GM12878 (cell line): ENCODE measurements around the gene CLCN2.

Source experiments
- CBX3 ChIP-seq: fragments of 200-600 bp; sonication (generic); IDR thresholded peaks from 2 replicates; pipeline ENCODE4 v1.6.1; 2016; ENCODE audit warnings: low read depth, borderline replicate concordance
- DPF2 ChIP-seq: fragments of 450-650 bp; IDR thresholded peaks from 2 replicates; pipeline ENCODE4 v1.6.1; 2017; ENCODE audit warnings: mild to moderate bottlenecking
- ETV6 ChIP-seq, 2 experiments: fragments of 450-650 bp in 1 of 2; IDR thresholded peaks in 1 of 2; conservative IDR thresholded peaks in 1 of 2; 2 replicates each; pipeline ENCODE4 v1.6.1; 2014; ENCODE audit warnings: antibody characterized with exemption in 1 of 2, borderline replicate concordance in 1 of 2, low read depth in 1 of 2, mild to moderate bottlenecking in 1 of 2, moderate library complexity in 1 of 2
- JUND ChIP-seq: IDR thresholded peaks from 2 replicates; pipeline ENCODE4 v1.6.1; 2012; ENCODE audit warnings: low read depth, mild to moderate bottlenecking, low read length, improper control_type of control experiment, moderate library complexity
- NR2C2 ChIP-seq: IDR thresholded peaks from 2 replicates; pipeline ENCODE4 v1.6.1; 2011; ENCODE audit warnings: borderline replicate concordance, low read depth; ENCODE audit not compliant: control insufficient read depth, insufficient read length
- POLR2A ChIP-seq: IDR thresholded peaks from 2 replicates; pipeline ENCODE4 v1.6.1; 2011; ENCODE audit warnings: low read depth, mild to moderate bottlenecking, low read length
- RAD51 ChIP-seq: fragments of 450-650 bp; IDR thresholded peaks from 2 replicates; pipeline ENCODE4 v1.6.1; 2016; ENCODE audit warnings: moderate library complexity, mild to moderate bottlenecking, inconsistent platforms
- SMC3 ChIP-seq: IDR thresholded peaks from 2 replicates; pipeline ENCODE4 v1.6.1; 2011; ENCODE audit warnings: low read length, improper control_type of control experiment, borderline replicate concordance
- SPI1 ChIP-seq: IDR thresholded peaks from 2 replicates; pipeline ENCODE4 v1.6.1; 2011; ENCODE audit warnings: low read depth, mild to moderate bottlenecking, low read length, moderate library complexity, borderline replicate concordance; ENCODE audit not compliant: insufficient read depth
- TCF12 ChIP-seq: IDR thresholded peaks from 2 replicates; pipeline ENCODE4 v1.6.1; 2011; ENCODE audit warnings: low read depth, mild to moderate bottlenecking, low read length
- TF ChIP-seq, protein P1 (sequence below): fragments of 450-650 bp; conservative IDR thresholded peaks from 2 replicates; pipeline ENCODE4 v1.6.1; 2017; ENCODE audit warnings: mild to moderate bottlenecking, moderate library complexity
- TF ChIP-seq, protein P2 (sequence below), 3 experiments: IDR thresholded peaks in 2 of 3; conservative IDR thresholded peaks in 1 of 3; 2 replicates each; pipeline ENCODE4 v1.5.1; 2011; ENCODE audit warnings: low read depth in 3 of 3, low read length in 3 of 3, mild to moderate bottlenecking in 3 of 3, control low read depth in 2 of 3, moderate library complexity in 2 of 3, inconsistent platforms in 1 of 3, mixed read lengths in 1 of 3; ENCODE audit not compliant: control insufficient read depth in 2 of 3, insufficient read depth in 1 of 3; ENCODE audit errors: extremely low read depth in 1 of 3
- TF ChIP-seq, protein P3 (sequence below): IDR thresholded peaks from 2 replicates; pipeline ENCODE4 v1.6.1; 2011; ENCODE audit warnings: low read depth, low read length, improper control_type of control experiment, borderline replicate concordance
- TF ChIP-seq, protein P4 (sequence below): fragments of 450-650 bp; IDR thresholded peaks from 2 replicates; pipeline ENCODE4 v1.6.1; 2018; ENCODE audit warnings: mild to moderate bottlenecking, low read depth, moderate library complexity; ENCODE audit not compliant: partially characterized antibody

DNA sequence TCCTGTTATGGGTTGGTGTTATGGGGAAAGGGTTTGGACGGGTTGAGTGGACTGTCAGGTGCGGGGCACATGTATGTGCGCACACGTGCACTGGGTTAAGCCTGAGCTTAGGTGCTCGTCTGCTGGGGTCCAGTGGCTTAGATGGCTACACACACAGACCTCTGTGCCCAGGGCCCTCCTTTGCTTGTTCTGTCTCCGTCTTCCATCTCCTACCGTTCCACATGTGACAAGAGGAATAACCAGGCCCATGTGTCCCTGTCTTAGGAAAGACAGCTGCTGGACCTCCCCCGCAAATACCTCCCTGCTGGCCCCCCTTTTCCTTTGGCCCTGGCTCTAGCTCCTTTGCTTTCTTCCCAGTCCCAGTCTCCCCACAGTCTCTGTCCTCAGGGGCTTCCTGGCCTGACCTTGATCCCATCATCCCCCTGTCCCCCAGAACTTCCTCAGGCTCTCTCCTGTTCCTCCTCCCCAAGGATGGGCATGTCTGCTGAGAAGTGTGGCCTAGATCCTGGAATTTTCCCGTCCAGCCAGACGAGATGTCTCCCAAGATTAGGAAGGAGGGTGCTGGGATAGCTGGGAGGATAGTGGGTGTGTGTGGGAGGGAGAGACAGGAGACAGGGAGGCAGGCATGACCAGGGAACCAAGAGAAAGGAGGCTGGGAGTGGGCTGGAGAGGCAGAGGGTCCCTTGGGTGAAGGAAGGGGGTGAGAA lies 17.4 kb upstream of the CLCN2 start:
- TF ChIP-seq JUND: no peak
- TF ChIP-seq, protein P1, sequence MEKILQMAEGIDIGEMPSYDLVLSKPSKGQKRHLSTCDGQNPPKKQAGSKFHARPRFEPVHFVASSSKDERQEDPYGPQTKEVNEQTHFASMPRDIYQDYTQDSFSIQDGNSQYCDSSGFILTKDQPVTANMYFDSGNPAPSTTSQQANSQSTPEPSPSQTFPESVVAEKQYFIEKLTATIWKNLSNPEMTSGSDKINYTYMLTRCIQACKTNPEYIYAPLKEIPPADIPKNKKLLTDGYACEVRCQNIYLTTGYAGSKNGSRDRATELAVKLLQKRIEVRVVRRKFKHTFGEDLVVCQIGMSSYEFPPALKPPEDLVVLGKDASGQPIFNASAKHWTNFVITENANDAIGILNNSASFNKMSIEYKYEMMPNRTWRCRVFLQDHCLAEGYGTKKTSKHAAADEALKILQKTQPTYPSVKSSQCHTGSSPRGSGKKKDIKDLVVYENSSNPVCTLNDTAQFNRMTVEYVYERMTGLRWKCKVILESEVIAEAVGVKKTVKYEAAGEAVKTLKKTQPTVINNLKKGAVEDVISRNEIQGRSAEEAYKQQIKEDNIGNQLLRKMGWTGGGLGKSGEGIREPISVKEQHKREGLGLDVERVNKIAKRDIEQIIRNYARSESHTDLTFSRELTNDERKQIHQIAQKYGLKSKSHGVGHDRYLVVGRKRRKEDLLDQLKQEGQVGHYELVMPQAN: no peak
- no peak for TF ChIP-seq SPI1
- TF ChIP-seq, protein P2, sequence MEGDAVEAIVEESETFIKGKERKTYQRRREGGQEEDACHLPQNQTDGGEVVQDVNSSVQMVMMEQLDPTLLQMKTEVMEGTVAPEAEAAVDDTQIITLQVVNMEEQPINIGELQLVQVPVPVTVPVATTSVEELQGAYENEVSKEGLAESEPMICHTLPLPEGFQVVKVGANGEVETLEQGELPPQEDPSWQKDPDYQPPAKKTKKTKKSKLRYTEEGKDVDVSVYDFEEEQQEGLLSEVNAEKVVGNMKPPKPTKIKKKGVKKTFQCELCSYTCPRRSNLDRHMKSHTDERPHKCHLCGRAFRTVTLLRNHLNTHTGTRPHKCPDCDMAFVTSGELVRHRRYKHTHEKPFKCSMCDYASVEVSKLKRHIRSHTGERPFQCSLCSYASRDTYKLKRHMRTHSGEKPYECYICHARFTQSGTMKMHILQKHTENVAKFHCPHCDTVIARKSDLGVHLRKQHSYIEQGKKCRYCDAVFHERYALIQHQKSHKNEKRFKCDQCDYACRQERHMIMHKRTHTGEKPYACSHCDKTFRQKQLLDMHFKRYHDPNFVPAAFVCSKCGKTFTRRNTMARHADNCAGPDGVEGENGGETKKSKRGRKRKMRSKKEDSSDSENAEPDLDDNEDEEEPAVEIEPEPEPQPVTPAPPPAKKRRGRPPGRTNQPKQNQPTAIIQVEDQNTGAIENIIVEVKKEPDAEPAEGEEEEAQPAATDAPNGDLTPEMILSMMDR (IDR thresholded peaks at IDR 0.05 in 2 of 3, conservative IDR thresholded peaks at IDR 0.05 in 1 of 3; ENCODE audit: control insufficient read depth in 2 of 3, extremely low read depth in 1 of 3, insufficient read depth in 1 of 3, low read depth in 3 of 3, low read length in 3 of 3): no peak
- no peak for TF ChIP-seq TCF12
- TF ChIP-seq, protein P3, sequence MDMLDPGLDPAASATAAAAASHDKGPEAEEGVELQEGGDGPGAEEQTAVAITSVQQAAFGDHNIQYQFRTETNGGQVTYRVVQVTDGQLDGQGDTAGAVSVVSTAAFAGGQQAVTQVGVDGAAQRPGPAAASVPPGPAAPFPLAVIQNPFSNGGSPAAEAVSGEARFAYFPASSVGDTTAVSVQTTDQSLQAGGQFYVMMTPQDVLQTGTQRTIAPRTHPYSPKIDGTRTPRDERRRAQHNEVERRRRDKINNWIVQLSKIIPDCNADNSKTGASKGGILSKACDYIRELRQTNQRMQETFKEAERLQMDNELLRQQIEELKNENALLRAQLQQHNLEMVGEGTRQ: no peak
- no peak for TF ChIP-seq DPF2
- no peak for TF ChIP-seq RAD51
- no peak for TF ChIP-seq POLR2A
- no peak for TF ChIP-seq CBX3
- TF ChIP-seq SMC3: no peak
- no peak for TF ChIP-seq ETV6 (conservative IDR thresholded peaks at IDR 0.05 in 1 of 2, IDR thresholded peaks at IDR 0.05 in 1 of 2; ENCODE audit: borderline replicate concordance in 1 of 2, low read depth in 1 of 2)
- no peak for TF ChIP-seq NR2C2
- TF ChIP-seq, protein P4, sequence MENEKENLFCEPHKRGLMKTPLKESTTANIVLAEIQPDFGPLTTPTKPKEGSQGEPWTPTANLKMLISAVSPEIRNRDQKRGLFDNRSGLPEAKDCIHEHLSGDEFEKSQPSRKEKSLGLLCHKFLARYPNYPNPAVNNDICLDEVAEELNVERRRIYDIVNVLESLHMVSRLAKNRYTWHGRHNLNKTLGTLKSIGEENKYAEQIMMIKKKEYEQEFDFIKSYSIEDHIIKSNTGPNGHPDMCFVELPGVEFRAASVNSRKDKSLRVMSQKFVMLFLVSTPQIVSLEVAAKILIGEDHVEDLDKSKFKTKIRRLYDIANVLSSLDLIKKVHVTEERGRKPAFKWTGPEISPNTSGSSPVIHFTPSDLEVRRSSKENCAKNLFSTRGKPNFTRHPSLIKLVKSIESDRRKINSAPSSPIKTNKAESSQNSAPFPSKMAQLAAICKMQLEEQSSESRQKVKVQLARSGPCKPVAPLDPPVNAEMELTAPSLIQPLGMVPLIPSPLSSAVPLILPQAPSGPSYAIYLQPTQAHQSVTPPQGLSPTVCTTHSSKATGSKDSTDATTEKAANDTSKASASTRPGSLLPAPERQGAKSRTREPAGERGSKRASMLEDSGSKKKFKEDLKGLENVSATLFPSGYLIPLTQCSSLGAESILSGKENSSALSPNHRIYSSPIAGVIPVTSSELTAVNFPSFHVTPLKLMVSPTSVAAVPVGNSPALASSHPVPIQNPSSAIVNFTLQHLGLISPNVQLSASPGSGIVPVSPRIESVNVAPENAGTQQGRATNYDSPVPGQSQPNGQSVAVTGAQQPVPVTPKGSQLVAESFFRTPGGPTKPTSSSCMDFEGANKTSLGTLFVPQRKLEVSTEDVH: no peak
